Osteoblast (primary cell): ENCODE data around the gene STIL. TPM values are rescaled to one million over a fixed set of nuclear protein-coding genes. Genes with fewer than 3 reads are reported as not detected.

Experiments used
- DNase-seq: peaks from one replicate; pipeline ENCODE4 v3.0.0; 2011; ENCODE audit warnings: low spot score, mixed read lengths; ENCODE audit not compliant: insufficient read length; ENCODE audit errors: missing footprints
- H2AFZ ChIP-seq: 2 replicates; pipeline ENCODE4 v1.6.0; 2011; ENCODE audit warnings: mild to moderate bottlenecking, low read length
- H3K27ac ChIP-seq: 2 replicates; pipeline ENCODE4 v1.5.1; 2011; ENCODE audit warnings: mild to moderate bottlenecking, low read depth, low read length, moderate library complexity
- H3K27me3 ChIP-seq: 2 replicates; pipeline ENCODE4 v1.6.0; 2012; ENCODE audit warnings: mild to moderate bottlenecking, control low read depth, inconsistent platforms, low read length, moderate library complexity; ENCODE audit not compliant: insufficient read depth
- H3K36me3 ChIP-seq: 2 replicates; pipeline ENCODE4 v1.5.1; 2011; ENCODE audit warnings: mild to moderate bottlenecking, low read length, control low read depth, moderate library complexity; ENCODE audit not compliant: insufficient read depth
- H3K4me1 ChIP-seq: 2 replicates; pipeline ENCODE4 v1.5.1; 2011; ENCODE audit warnings: mild to moderate bottlenecking, low read length, control low read depth, moderate library complexity; ENCODE audit not compliant: insufficient read depth
- H3K4me2 ChIP-seq: 2 replicates; pipeline ENCODE4 v1.6.0; 2011; ENCODE audit warnings: mild to moderate bottlenecking, low read length; ENCODE audit not compliant: insufficient read depth
- H3K4me3 ChIP-seq: fragments of 200-600 bp; sonication (generic); 3 replicates; pipeline ENCODE4 v1.5.1; 2012; ENCODE audit warnings: mild to moderate bottlenecking, low read length, inconsistent platforms; ENCODE audit not compliant: insufficient read depth
- H3K79me2 ChIP-seq: 2 replicates; pipeline ENCODE4 v1.6.0; 2012; ENCODE audit warnings: mild to moderate bottlenecking, low read length, control low read depth, inconsistent platforms; ENCODE audit not compliant: insufficient read depth
- H3K9me3 ChIP-seq: 2 replicates; pipeline ENCODE4 v1.5.1; 2011; ENCODE audit warnings: low read depth, low read length, control low read depth
- H4K20me1 ChIP-seq: 2 replicates; pipeline ENCODE4 v1.6.0; 2012; ENCODE audit warnings: mild to moderate bottlenecking, low read length, control low read depth; ENCODE audit not compliant: insufficient read depth
- CTCF ChIP-seq: IDR thresholded peaks from 2 replicates; pipeline ENCODE4 v1.5.1; 2011; ENCODE audit warnings: mild to moderate bottlenecking, low read depth, low read length, moderate library complexity; ENCODE audit errors: extremely low read depth
- total RNA-seq: library from RNA; depleted of rRNA; stranded (reverse); fragments of >200 nt; gene quantifications from 2 replicates; pipeline ENCODE4 v1.2.3, GENCODE V29; 2012

STIL gene
- total RNA-seq, 1 donor: 4.0 TPM

GRCh38 chr1:47333922-47334764 lies 20.2 kb upstream of the STIL start:
- DNase-seq: peak; percentile 98
- H4K20me1 ChIP-seq: peaks cover 2% of the 10 kb centered on the region
- peaks cover 14% of the 10 kb centered on the region for H3K4me1 ChIP-seq
- H3K36me3 ChIP-seq: no peaks in the 10 kb centered on the region
- H2AFZ ChIP-seq: peak overlapping the region; percentile 95
- peak overlapping the region; percentile 93 for H3K4me2 ChIP-seq
- no peaks in the 10 kb centered on the region for H3K9me3 ChIP-seq
- peak overlapping the region; percentile 84 for H3K27ac ChIP-seq
- H3K27me3 ChIP-seq: no peaks in the 10 kb centered on the region
- TF ChIP-seq CTCF: no peak
- peak overlapping the region; percentile 98 for H3K4me3 ChIP-seq
- peaks cover 53% of the 10 kb centered on the region for H3K79me2 ChIP-seq

GRCh38 chr1:47333578-47333921 lies 19.6 kb upstream of the STIL start, which contains the start of gene CMPK1:
Gene CMPK1 (plus strand): TSS chr1:47333790. CDS start chr1:47333946, 156 bp downstream.
- TF ChIP-seq CTCF: no peak
- Histone ChIP-seq H3K4me1 (peaks cover 14% of the 10 kb centered on the region), H3K79me2 (peaks cover 48% of the 10 kb centered on the region), H3K27ac (peak within 1 kb of the TSS; percentile 84), H3K4me3 (peak within 1 kb of the TSS; percentile 98), H4K20me1 (no peaks in the 10 kb centered on the region), H3K4me2 (peak within 1 kb of the TSS; percentile 93), H2AFZ (peak within 1 kb of the TSS; percentile 96), H3K36me3 (no peaks in the 10 kb centered on the region), H3K27me3 (no peaks in the 10 kb centered on the region), H3K9me3 (no peaks in the 10 kb centered on the region)
- peak; percentile 96 for DNase-seq

GRCh38 chr1:47332779-47333577 lies 19.0 kb upstream of the STIL start:
- peak overlapping the region; percentile 96 for H2AFZ ChIP-seq
- H3K4me1 ChIP-seq: peaks cover 14% of the 10 kb centered on the region
- peak overlapping the region; percentile 89 for H3K4me2 ChIP-seq
- DNase-seq: peak; percentile 58
- H3K27me3 ChIP-seq: no peaks in the 10 kb centered on the region
- H3K9me3 ChIP-seq: no peaks in the 10 kb centered on the region
- peaks cover 42% of the 10 kb centered on the region for H3K79me2 ChIP-seq
- no peaks in the 10 kb centered on the region for H4K20me1 ChIP-seq
- H3K4me3 ChIP-seq: peak overlapping the region; percentile 98
- H3K36me3 ChIP-seq: no peaks in the 10 kb centered on the region
- TF ChIP-seq CTCF: no peak
- peak overlapping the region; percentile 84 for H3K27ac ChIP-seq

DNA sequence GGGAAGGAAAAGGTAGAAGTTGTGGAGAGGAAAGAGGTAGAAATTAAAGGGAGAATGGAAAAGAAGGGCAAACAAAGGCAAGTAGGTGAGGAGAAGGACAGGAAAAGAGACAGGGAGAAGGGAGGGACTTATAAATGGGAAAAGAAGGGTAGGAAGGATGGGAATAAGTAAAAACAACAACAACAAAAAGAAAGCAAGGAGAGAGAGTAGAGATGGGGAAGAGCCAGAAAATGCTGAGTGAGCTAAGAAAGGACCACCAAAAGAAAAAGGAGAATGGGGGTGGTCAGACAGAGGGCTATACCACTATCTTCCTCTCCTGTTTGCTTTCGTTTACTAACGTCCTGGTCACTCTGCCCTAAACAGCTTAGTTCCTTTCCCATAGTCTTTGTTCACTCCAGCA lies 17.9 kb upstream of the STIL start:
- H3K9me3 ChIP-seq: no peaks in the 10 kb centered on the region
- TF ChIP-seq CTCF: no peak
- H3K27me3 ChIP-seq: no peaks in the 10 kb centered on the region
- no peak overlapping the region for H3K4me2 ChIP-seq
- H3K4me3 ChIP-seq: no peak overlapping the region
- H3K79me2 ChIP-seq: peaks cover 31% of the 10 kb centered on the region
- peaks cover 14% of the 10 kb centered on the region for H3K4me1 ChIP-seq
- DNase-seq: no peak
- H4K20me1 ChIP-seq: no peaks in the 10 kb centered on the region
- H2AFZ ChIP-seq: no peak overlapping the region
- no peaks in the 10 kb centered on the region for H3K36me3 ChIP-seq
- no peak overlapping the region for H3K27ac ChIP-seq
